ENCODE measurements around the gene LRRTM2. TPM values are rescaled to one million over a fixed set of nuclear protein-coding genes. Genes with fewer than 3 reads are reported as not detected.

LRRTM2 gene
- total RNA-seq, 1 donor = 0.10 TPM

GRCh38 chr5:138900281-138900965 is 25.3 kb upstream of the LRRTM2 start:
- H3K4me3 ChIP-seq (ENCODE audit: low read length) = no peak overlapping the region
- H3K27me3 ChIP-seq (ENCODE audit: insufficient read depth, low read length) = no peaks in the 10 kb centered on the region
- no peaks in the 10 kb centered on the region for H3K4me1 ChIP-seq (ENCODE audit: insufficient read depth, low read length)
- H3K9me3 ChIP-seq (ENCODE audit: low read depth, low read length) = no peaks in the 10 kb centered on the region

- Histone ChIP-seq H3K4me1 (ENCODE audit: insufficient read depth, low read length) (no peaks in the 10 kb centered on the region), H3K27me3 (ENCODE audit: insufficient read depth, low read length) (no peaks in the 10 kb centered on the region), H3K4me3 (ENCODE audit: low read length) (no peak overlapping the region), H3K9me3 (ENCODE audit: low read depth, low read length) (no peaks in the 10 kb centered on the region)
Observed at GRCh38 chr5:138898742-138899141, 23.6 kb upstream of the LRRTM2 start.

GRCh38 chr5:138898299-138898698 is 23.2 kb upstream of the LRRTM2 start:
- no peaks in the 10 kb centered on the region for H3K9me3 ChIP-seq (ENCODE audit: low read depth, low read length)
- no peak overlapping the region for H3K4me3 ChIP-seq (ENCODE audit: low read length)
- H3K27me3 ChIP-seq (ENCODE audit: insufficient read depth, low read length) = no peaks in the 10 kb centered on the region
- H3K4me1 ChIP-seq (ENCODE audit: insufficient read depth, low read length) = no peaks in the 10 kb centered on the region

DNA sequence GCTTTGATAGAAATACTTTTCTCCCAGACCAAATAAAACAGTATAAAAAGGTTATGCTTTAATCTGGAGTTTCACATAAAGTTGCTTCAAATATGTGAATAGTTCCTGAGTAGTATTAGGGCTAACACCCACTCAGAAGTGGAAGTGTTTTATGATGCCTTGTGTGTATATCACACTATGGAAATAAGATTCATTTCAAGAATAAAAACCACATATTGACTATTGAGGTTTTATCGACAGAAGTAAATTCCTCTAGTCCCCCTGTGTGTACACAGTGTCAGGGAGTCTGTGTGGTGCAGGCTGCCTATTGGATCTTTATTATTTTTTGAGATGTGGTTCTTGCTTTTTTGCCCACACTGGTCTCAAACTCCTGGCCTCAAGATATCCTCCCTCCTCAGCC is 20.8 kb upstream of the LRRTM2 start:
- Histone ChIP-seq H3K27me3 (ENCODE audit: insufficient read depth, low read length) (no peaks in the 10 kb centered on the region), H3K4me3 (ENCODE audit: low read length) (no peak overlapping the region), H3K9me3 (ENCODE audit: low read depth, low read length) (peaks cover under 1% of the 10 kb centered on the region), H3K4me1 (ENCODE audit: insufficient read depth, low read length) (no peaks in the 10 kb centered on the region)

DNA sequence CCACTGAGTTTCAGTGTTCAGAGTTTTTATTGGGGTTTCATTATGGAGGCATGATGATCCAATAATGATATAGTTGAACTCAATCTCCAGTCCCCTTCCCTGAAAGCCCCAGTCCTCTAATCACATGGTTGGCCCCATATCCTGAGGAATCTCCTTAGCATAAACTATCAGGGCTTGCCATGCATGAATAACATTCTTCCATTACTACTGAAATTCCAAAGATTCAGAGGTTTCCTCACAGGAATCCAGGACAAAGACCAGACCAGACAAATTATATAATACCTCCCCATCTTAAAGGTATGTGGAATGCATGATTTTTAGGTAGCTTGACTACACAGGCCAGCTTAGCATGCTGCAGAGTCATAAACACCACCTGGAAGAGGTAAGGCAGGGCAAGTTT is 15.5 kb upstream of the LRRTM2 start:
- H3K27me3 ChIP-seq (ENCODE audit: insufficient read depth, low read length) = no peaks in the 10 kb centered on the region
- no peaks in the 10 kb centered on the region for H3K4me1 ChIP-seq (ENCODE audit: insufficient read depth, low read length)
- no peak overlapping the region for H3K4me3 ChIP-seq (ENCODE audit: low read length)
- peaks cover 12% of the 10 kb centered on the region for H3K9me3 ChIP-seq (ENCODE audit: low read depth, low read length)

- Histone ChIP-seq H3K4me1 (ENCODE audit: insufficient read depth, low read length) (no peaks in the 10 kb centered on the region), H3K9me3 (ENCODE audit: low read depth, low read length) (peaks cover 12% of the 10 kb centered on the region), H3K27me3 (ENCODE audit: insufficient read depth, low read length) (no peaks in the 10 kb centered on the region), H3K4me3 (ENCODE audit: low read length) (no peak overlapping the region)
Observed at GRCh38 chr5:138889994-138890393, 14.9 kb upstream of the LRRTM2 start.

GRCh38 chr5:138884554-138884953 is 9.4 kb upstream of the LRRTM2 start:
- Histone ChIP-seq H3K4me3 (ENCODE audit: low read length) (no peak overlapping the region), H3K27me3 (ENCODE audit: insufficient read depth, low read length) (no peaks in the 10 kb centered on the region), H3K9me3 (ENCODE audit: low read depth, low read length) (no peaks in the 10 kb centered on the region), H3K4me1 (ENCODE audit: insufficient read depth, low read length) (no peaks in the 10 kb centered on the region)

- Histone ChIP-seq H3K9me3 (ENCODE audit: low read depth, low read length) (no peaks in the 10 kb centered on the region), H3K4me1 (ENCODE audit: insufficient read depth, low read length) (no peaks in the 10 kb centered on the region), H3K27me3 (ENCODE audit: insufficient read depth, low read length) (no peaks in the 10 kb centered on the region), H3K4me3 (ENCODE audit: low read length) (no peak overlapping the region)
Observed at GRCh38 chr5:138884094-138884493, 9.0 kb upstream of the LRRTM2 start.

GRCh38 chr5:138883211-138883610 is 8.1 kb upstream of the LRRTM2 start:
- H3K27me3 ChIP-seq (ENCODE audit: insufficient read depth, low read length) = no peaks in the 10 kb centered on the region
- no peaks in the 10 kb centered on the region for H3K9me3 ChIP-seq (ENCODE audit: low read depth, low read length)
- no peak overlapping the region for H3K4me3 ChIP-seq (ENCODE audit: low read length)
- no peaks in the 10 kb centered on the region for H3K4me1 ChIP-seq (ENCODE audit: insufficient read depth, low read length)

DNA sequence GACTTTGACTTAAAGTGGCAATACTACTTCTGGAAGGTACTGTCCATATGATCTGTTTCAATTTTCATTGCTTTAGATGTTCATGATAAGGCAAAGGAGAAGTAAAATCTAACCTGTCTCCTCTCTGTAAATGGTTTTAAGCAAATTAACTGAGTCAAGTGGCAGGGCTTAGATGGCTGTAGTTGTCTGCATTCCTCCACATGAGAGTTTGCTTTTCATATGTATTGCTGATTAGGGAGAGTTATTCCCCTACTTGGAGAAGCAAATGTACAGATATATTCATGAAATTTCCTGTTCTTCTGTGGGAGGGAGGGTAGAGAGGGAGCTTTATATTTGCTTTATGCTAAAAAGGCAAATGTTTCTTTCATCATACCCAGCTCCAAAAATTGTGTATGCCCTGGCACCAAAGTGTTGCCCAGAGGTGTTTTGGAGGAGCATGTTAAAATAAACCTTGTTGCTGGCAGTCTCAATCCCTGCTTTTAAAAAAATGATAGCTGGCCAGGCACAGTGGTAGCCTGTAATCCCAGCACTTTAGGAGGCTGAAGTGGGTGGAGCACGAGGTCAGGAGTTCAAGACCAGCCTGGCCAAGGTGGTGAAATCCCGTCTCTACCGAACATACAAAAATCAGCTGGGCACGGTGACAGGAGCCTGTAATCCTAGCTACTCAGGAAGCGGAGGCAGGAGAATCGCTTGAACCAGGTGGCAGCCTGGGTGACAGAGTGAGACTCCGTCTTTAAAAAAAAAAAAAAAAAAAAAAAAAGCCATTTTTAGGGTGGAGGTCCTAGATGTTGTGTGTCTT is 3.5 kb upstream of the LRRTM2 start:
- Histone ChIP-seq H3K4me3 (ENCODE audit: low read length) (no peak overlapping the region), H3K9me3 (ENCODE audit: low read depth, low read length) (no peaks in the 10 kb centered on the region), H3K4me1 (ENCODE audit: insufficient read depth, low read length) (no peaks in the 10 kb centered on the region), H3K27me3 (ENCODE audit: insufficient read depth, low read length) (no peaks in the 10 kb centered on the region)

GRCh38 chr5:138876811-138877210 is 1.7 kb upstream of the LRRTM2 start:
- no peaks in the 10 kb centered on the region for H3K9me3 ChIP-seq (ENCODE audit: low read depth, low read length)
- H3K27me3 ChIP-seq (ENCODE audit: insufficient read depth, low read length) = no peaks in the 10 kb centered on the region
- no peak overlapping the region for H3K4me3 ChIP-seq (ENCODE audit: low read length)
- H3K4me1 ChIP-seq (ENCODE audit: insufficient read depth, low read length) = no peaks in the 10 kb centered on the region

DNA sequence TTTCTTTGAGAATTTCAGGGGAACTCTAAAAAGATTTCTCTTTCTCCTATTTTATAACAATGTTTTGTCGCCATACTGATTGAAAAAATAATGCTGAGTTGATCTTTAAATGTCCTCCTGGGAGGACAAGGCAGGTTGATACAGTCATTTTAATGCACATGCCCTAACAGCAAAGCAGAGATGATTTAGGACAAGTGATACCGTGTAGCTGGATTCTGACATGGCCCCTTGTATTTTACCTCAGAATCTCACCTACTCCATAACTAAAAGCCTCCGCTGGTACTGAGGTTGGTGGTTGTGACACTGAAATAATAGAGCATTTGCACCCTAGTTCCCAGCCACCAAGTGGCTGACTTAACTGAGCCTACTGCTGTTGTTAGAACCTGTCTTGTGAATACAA is 811 bp upstream of the LRRTM2 start:
- Histone ChIP-seq H3K27me3 (ENCODE audit: insufficient read depth, low read length) (no peaks in the 10 kb centered on the region), H3K9me3 (ENCODE audit: low read depth, low read length) (no peaks in the 10 kb centered on the region), H3K4me3 (ENCODE audit: low read length) (no peak overlapping the region), H3K4me1 (ENCODE audit: insufficient read depth, low read length) (no peaks in the 10 kb centered on the region)

GRCh38 chr5:138875552-138875875 is 379 bp upstream of the LRRTM2 start:
- Histone ChIP-seq H3K27me3 (ENCODE audit: insufficient read depth, low read length) (no peaks in the 10 kb centered on the region), H3K4me1 (ENCODE audit: insufficient read depth, low read length) (no peaks in the 10 kb centered on the region), H3K4me3 (ENCODE audit: low read length) (no peak overlapping the region), H3K9me3 (ENCODE audit: low read depth, low read length) (no peaks in the 10 kb centered on the region)

DNA sequence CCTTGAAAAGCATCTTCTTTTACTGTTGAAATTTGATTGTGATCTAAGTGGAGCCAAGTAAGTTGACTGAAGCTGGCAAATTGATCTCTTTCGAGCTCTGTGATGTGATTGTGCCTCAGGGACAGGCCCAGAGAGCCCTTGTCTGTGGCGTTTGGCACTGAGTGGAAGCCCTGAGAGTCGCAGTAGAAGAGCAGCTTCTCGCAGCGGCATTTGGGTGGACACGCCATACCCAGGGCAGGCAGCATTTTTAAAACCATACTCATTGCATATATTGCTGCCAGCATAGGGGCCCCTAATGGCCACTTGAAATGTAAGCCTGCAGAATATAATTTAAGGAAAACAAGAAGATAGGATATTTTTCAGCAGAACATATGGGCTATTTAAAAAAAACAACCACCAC is 894 bp downstream of the LRRTM2 start:
- Histone ChIP-seq H3K27me3 (ENCODE audit: insufficient read depth, low read length) (no peaks in the 10 kb centered on the region), H3K4me1 (ENCODE audit: insufficient read depth, low read length) (no peaks in the 10 kb centered on the region)

GRCh38 chr5:138873466-138874221 is 1.5 kb downstream of the LRRTM2 start:
- Histone ChIP-seq H3K9me3 (ENCODE audit: low read depth, low read length) (no peaks in the 10 kb centered on the region), H3K4me1 (ENCODE audit: insufficient read depth, low read length) (no peaks in the 10 kb centered on the region), H3K27me3 (ENCODE audit: insufficient read depth, low read length) (no peaks in the 10 kb centered on the region), H3K4me3 (ENCODE audit: low read length) (no peak overlapping the region)

More for the DNA sequence above, 894 bp downstream of the LRRTM2 start:
- no peaks in the 10 kb centered on the region for H3K9me3 ChIP-seq (ENCODE audit: low read depth, low read length)
- H3K4me3 ChIP-seq (ENCODE audit: low read length) = no peak overlapping the region
